GM12891 (cell line): ENCODE data around the gene C9orf152.

Source experiments
- PAX5 ChIP-seq: IDR thresholded peaks from 2 replicates; pipeline ENCODE4 v1.6.1; 2011; ENCODE audit warnings: low read length, moderate library complexity, mild to moderate bottlenecking; ENCODE audit not compliant: insufficient read depth, severe bottlenecking
- POLR2A ChIP-seq: IDR thresholded peaks from 2 replicates; pipeline ENCODE4 v1.6.1; 2011; ENCODE audit warnings: low read depth, low read length, control low read depth
- POLR2AphosphoS5 ChIP-seq: IDR thresholded peaks from 2 replicates; pipeline ENCODE4 v1.6.1; 2011; ENCODE audit warnings: low read depth, low read length, control low read depth
- POU2F2 ChIP-seq: IDR thresholded peaks from 2 replicates; pipeline ENCODE4 v1.6.1; 2011; ENCODE audit warnings: low read depth, mild to moderate bottlenecking, control low read depth, low read length, moderate library complexity
- SPI1 ChIP-seq: IDR thresholded peaks from 2 replicates; pipeline ENCODE4 v1.6.1; 2011; ENCODE audit warnings: low read depth, low read length, control low read depth

DNA sequence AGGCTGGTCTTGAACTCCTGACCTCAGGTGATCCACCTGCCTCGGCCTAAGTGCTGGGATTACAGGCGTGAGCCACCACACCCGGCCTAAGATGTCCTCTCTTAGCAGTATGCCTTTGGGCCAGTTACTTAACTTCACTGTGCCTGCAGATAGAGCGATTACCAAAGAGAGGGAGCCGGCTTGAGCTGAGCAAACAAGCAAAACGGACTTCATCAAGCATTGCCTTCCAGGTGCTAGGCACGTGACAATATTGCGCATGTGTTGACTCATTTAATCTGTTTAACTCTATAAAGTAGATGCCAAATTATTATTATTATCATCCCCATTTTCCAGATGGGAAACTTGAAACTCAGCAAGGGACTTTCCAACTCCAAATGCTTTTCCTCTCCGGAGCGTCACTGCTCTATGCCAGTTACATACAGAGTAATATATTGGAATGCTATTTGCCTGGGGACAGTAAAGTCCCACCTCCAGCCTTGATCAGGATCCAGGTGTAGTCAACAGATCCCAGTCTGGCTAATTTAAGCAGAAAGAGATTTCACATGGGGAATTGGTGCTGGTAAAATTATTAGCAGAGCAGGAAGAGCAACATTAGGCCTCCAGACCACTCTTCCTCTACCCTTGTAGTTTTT lies 5.6 kb upstream of the C9orf152 start:
- no peak for TF ChIP-seq POLR2A
- TF ChIP-seq POLR2AphosphoS5 = no peak
- TF ChIP-seq PAX5 = no peak
- no peak for TF ChIP-seq SPI1
- no peak for TF ChIP-seq POU2F2
